GM12865 (cell line): Measurements from ENCODE around the gene MYOF.

Experiments
- DNase-seq: peaks from one replicate; pipeline ENCODE4 v3.0.0; 2010; ENCODE audit warnings: low read depth
- H3K4me3 ChIP-seq: 2 replicates; pipeline ENCODE4 v1.5.1; 2011; ENCODE audit warnings: mild to moderate bottlenecking, low read depth, low read length, control low read depth
- TF ChIP-seq, protein P1 (sequence below): IDR thresholded peaks from 2 replicates; pipeline ENCODE4 v1.5.1; 2011; ENCODE audit warnings: low read length, control low read depth, low read depth, inconsistent platforms; ENCODE audit not compliant: insufficient read depth; ENCODE audit errors: missing control alignments

Gene MYOF

GRCh38 chr10:93495654-93496321 lies 13.7 kb upstream of the MYOF start:
- TF ChIP-seq, protein P1, sequence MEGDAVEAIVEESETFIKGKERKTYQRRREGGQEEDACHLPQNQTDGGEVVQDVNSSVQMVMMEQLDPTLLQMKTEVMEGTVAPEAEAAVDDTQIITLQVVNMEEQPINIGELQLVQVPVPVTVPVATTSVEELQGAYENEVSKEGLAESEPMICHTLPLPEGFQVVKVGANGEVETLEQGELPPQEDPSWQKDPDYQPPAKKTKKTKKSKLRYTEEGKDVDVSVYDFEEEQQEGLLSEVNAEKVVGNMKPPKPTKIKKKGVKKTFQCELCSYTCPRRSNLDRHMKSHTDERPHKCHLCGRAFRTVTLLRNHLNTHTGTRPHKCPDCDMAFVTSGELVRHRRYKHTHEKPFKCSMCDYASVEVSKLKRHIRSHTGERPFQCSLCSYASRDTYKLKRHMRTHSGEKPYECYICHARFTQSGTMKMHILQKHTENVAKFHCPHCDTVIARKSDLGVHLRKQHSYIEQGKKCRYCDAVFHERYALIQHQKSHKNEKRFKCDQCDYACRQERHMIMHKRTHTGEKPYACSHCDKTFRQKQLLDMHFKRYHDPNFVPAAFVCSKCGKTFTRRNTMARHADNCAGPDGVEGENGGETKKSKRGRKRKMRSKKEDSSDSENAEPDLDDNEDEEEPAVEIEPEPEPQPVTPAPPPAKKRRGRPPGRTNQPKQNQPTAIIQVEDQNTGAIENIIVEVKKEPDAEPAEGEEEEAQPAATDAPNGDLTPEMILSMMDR = no peak
- peak; percentile 24 for DNase-seq
- peak overlapping the region; percentile 81 for H3K4me3 ChIP-seq

GRCh38 chr10:93494494-93494893 lies 12.4 kb upstream of the MYOF start:
- DNase-seq = no peak
- TF ChIP-seq, protein P1 = no peak

GRCh38 chr10:93493162-93493561 lies 11.0 kb upstream of the MYOF start:
- TF ChIP-seq, protein P1 = no peak
- no peak overlapping the region for H3K4me3 ChIP-seq
- no peak for DNase-seq

More at GRCh38 chr10:93494494-93494893, 12.4 kb upstream of the MYOF start:
- no peak overlapping the region for H3K4me3 ChIP-seq

- no peak overlapping the region for H3K4me3 ChIP-seq
- DNase-seq = no peak
- TF ChIP-seq, protein P1 = no peak
Observed at GRCh38 chr10:93491602-93492121, 9.5 kb upstream of the MYOF start.

- H3K4me3 ChIP-seq = no peak overlapping the region
- DNase-seq = no peak
- TF ChIP-seq, protein P1 = no peak
Observed at GRCh38 chr10:93488956-93489528, 6.9 kb upstream of the MYOF start.

DNA sequence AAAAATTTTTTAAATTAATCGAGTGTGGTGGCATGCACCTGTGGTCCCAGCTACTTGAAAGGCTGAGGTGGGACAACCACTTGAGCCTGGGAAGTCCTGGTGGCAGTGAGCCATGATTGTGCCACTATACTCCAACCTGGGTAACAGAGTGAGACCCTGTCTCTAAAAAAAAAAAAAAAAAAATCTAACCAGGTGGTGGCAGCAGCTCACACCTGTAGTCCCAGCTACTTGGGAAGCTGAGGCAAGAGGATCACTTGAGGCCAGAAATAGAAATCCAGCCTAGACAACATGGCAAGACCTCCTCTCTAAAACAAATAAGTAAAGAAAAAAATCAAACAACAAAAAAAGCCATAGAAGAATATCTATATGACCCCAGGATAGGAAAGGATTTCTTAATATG lies 3.6 kb upstream of the MYOF start:
- DNase-seq = no peak
- H3K4me3 ChIP-seq = no peak overlapping the region

More for the DNA sequence above, 3.6 kb upstream of the MYOF start:
- TF ChIP-seq, protein P1 = no peak
